Heart left ventricle (tissue), 16 donors: ENCODE results near the gene PLBD1. TPM values are rescaled to one million over a fixed set of nuclear protein-coding genes. Genes with fewer than 3 reads are reported as not detected.

Experiments
- ATAC-seq, 4 donors: fragments of 200-7000 bp; cut with Tn5 transposase; one replicate each; pipeline ENCODE4 v1.9.1; 2020 to 2022; ENCODE audit warnings: moderate library complexity in 4 of 4, mild to moderate bottlenecking in 3 of 4, moderate number of reproducible peaks in 1 of 4
- DNase-seq, 5 donors: peaks; one replicate each; pipeline ENCODE4 v3.0.0-alpha.2; 2020
- H3K27ac ChIP-seq, 12 donors: fragments of 200-600 bp; sonication (generic) in 4 of 12; one replicate each; pipeline versions ENCODE4 v1.5.0 to v1.8.0; 2016 to 2022; ENCODE audit warnings: mild to moderate bottlenecking in 2 of 12
- H3K27me3 ChIP-seq, 9 donors: fragments of 200-600 bp; sonication (generic) in 2 of 9; one replicate each; pipeline versions ENCODE4 v1.5.1 to v1.8.0; 2016 to 2022; ENCODE audit warnings: mild to moderate bottlenecking in 3 of 9
- H3K36me3 ChIP-seq, 9 donors: fragments of 200-600 bp; sonication (generic) in 2 of 9; one replicate each; pipeline versions ENCODE4 v1.5.0 to v1.8.0; 2018 to 2022; ENCODE audit warnings: mild to moderate bottlenecking in 2 of 9
- H3K4me1 ChIP-seq, 12 donors: fragments of 200-600 bp; sonication (generic) in 4 of 12; one replicate each; pipeline versions ENCODE4 v1.5.0 to v1.8.0; 2016 to 2022; ENCODE audit warnings: mild to moderate bottlenecking in 3 of 12
- H3K4me3 ChIP-seq, 12 donors: fragments of 200-600 bp; sonication (generic) in 4 of 12; one replicate each; pipeline versions ENCODE4 v1.5.0 to v1.8.0; 2017 to 2022; ENCODE audit warnings: mild to moderate bottlenecking in 9 of 12, moderate library complexity in 4 of 12
- H3K9me3 ChIP-seq, 12 donors: fragments of 200-600 bp; sonication (generic) in 4 of 12; one replicate each; pipeline versions ENCODE4 v1.5.0 to v1.8.0; 2016 to 2022; ENCODE audit warnings: mild to moderate bottlenecking in 1 of 12
- POLR2A ChIP-seq, 2 donors: fragments of 450-650 bp; IDR thresholded peaks; one replicate each; pipeline ENCODE4 v1.6.1; 2017; ENCODE audit warnings: antibody characterized with exemption in 2 of 2, mild to moderate bottlenecking in 2 of 2, moderate library complexity in 2 of 2
- WGBS, 4 donors: extraction: QIAGEN DNeasy Blood & Tissue Kit in 2 of 4; methylation state at CpG; one replicate each; pipeline versions ENCODE4 v1.1.5 to v1.1.7; 2013 to 2018; 5-methylcytosine and 5-hydroxymethylcytosine counted together
- intact Hi-C, 10 donors: fragments of 100-400 bp; cut with DNase I; formaldehyde crosslinking; loops; one replicate each; pipeline versions ENCODE4 v1.11.1 to v1.14.2; 2022
- polyA plus RNA-seq, 2 donors: library from polyadenylated mRNA; stranded (reverse); fragments of 200-250 nt; gene quantifications; one replicate each; pipeline ENCODE4 v1.2.3, GENCODE V29; 2013
- total RNA-seq, 9 donors: library from RNA; depleted of rRNA in 2 of 9; stranded (reverse); fragments of >200 nt in 2 of 9; fragmentation: NEBNext Ultra II Directional in 3 of 9; extraction: Animal tissue kit (Norgen Biotek cat#: 25700) in 3 of 9; gene quantifications; one replicate each; pipeline versions ENCODE4 v1.1.0 to v1.2.4, GENCODE V29; 2016 to 2023
- TF ChIP-seq, protein P1 (sequence below), 12 donors: fragments of 200-600 bp; sonication (generic) in 4 of 12; IDR thresholded peaks; one replicate each; pipeline versions ENCODE4 v1.5.0 to v1.8.0; 2018 to 2022; ENCODE audit warnings: antibody characterized with exemption in 12 of 12, mild to moderate bottlenecking in 5 of 12
- donor health status: ischemic (EF 13 %, LVEDD 7.1; RV severe dilation, severe dysfunction).
- donor health status: healthy with polysubstance abuse.
- donor health status: DM: no; HTN: yes; CAD: no.
- donor health status: DM: no; HTN: no; CAD: no.
- donor health status: ischemic (EF 25% LVEDD 6.9; RV normal size, moderate dysfunction).
- donor health status: ischemic (EF 25% LVEDD 5.7; RV mildly dilated, moderate dysfunction).
- donor health status: healthy.
- donor health status: DM: yes; HTN: yes; CAD: no.
- donor health status: ischemic (EF 35%, LVEDD 5.7; RV mildly dilated, moderate dysfunction).
- donor health status: nonischemic (EF 11% LVEDD 7.7; RV severe dilation, severe dysfunction).
- donor health status: DM: yes; HTN: yes; CAD: no.
- donor health status: PGD.
- donor health status: ischemic (EF 29% LVEDD 5.4; RV normal size, mild dysfunction).
- donor health status: nonischemic (EF 23%, LVEDD 6.1; RV moderate dilation, normal function).

The PLBD1 gene
- total and polyA plus RNA-seq, 11 donors: 6.0 to 49.1 (median 25.0) TPM

- Histone ChIP-seq H3K9me3 (no peaks in the 10 kb centered on the region), H3K4me3 (no peak overlapping the region), H3K36me3 (peaks cover 0 to 5% (median 0%) of the 10 kb centered on the region in 9 donors), H3K27me3 (no peaks in the 10 kb centered on the region), H3K27ac (no peak overlapping the region), H3K4me1 (no peaks in the 10 kb centered on the region)
- DNase-seq: no peak
- TF ChIP-seq, protein P1, sequence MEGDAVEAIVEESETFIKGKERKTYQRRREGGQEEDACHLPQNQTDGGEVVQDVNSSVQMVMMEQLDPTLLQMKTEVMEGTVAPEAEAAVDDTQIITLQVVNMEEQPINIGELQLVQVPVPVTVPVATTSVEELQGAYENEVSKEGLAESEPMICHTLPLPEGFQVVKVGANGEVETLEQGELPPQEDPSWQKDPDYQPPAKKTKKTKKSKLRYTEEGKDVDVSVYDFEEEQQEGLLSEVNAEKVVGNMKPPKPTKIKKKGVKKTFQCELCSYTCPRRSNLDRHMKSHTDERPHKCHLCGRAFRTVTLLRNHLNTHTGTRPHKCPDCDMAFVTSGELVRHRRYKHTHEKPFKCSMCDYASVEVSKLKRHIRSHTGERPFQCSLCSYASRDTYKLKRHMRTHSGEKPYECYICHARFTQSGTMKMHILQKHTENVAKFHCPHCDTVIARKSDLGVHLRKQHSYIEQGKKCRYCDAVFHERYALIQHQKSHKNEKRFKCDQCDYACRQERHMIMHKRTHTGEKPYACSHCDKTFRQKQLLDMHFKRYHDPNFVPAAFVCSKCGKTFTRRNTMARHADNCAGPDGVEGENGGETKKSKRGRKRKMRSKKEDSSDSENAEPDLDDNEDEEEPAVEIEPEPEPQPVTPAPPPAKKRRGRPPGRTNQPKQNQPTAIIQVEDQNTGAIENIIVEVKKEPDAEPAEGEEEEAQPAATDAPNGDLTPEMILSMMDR (IDR thresholded peaks at IDR 0.05): no peak
- no peak for TF ChIP-seq POLR2A (IDR thresholded peaks at IDR 0.05)
- WGBS, 4 donors: 87 to 90% (median 88%) methylated on average over 7 of the region's 7 CpGs
- intact Hi-C loops: no loop called here
- ATAC-seq: no peak
Observed at GRCh38 chr12:14545144-14546124, 22.2 kb downstream of the PLBD1 start.

DNA sequence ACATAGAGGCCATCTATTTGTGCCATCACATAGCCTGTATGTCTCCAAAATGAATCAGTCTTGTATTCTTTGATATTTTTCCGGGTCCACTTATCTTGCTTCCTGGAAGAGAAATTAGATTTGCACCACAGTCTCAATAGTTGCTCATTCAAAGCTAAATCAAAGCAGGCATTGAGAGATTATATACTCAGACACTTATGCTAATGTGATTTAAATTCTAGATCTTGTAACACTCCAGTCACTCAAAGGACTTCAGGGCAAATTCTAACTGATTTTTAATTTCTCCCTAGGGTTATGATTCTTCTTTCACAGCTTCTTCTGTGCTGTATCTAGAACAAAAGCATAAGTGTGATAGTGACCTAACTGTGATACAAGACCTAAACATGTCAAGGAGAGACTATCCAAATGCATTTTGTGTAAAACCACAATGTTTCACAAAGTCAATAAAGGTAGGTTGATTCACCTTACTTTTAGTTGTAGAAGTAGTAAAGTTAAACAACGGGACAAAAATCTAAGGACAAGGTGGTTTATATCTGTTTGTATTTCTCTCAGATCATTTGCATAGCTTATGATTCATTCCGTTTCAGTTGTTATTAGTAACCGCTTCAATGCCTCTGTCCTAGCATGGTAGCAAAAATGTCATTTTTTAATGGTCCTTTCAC, 26.8 kb downstream of the PLBD1 start:
- ATAC-seq (no peak), DNase-seq (no peak)
- Histone ChIP-seq H3K9me3 (no peaks in the 10 kb centered on the region), H3K4me1 (no peaks in the 10 kb centered on the region), H3K36me3 (peaks cover 0 to 24% (median 2%) of the 10 kb centered on the region in 9 donors), H3K27me3 (no peaks in the 10 kb centered on the region), H3K27ac (no peak overlapping the region), H3K4me3 (no peak overlapping the region)
- intact Hi-C loops: no loop called here
- WGBS, 4 donors: 68 to 82% (median 77%) methylated on average over 4 of the region's 4 CpGs
- TF ChIP-seq POLR2A (IDR thresholded peaks at IDR 0.05): no peak
- TF ChIP-seq, protein P1 (IDR thresholded peaks at IDR 0.05): no peak

GRCh38 chr12:14537088-14537487, 30.6 kb downstream of the PLBD1 start:
- WGBS, 4 donors: 93 to 97% (median 95%) methylated on average over 5 of the region's 5 CpGs
- no peaks in the 10 kb centered on the region for H3K9me3 ChIP-seq
- ATAC-seq (no peak), DNase-seq (no peak)
- no peaks in the 10 kb centered on the region for H3K27me3 ChIP-seq
- no peaks in the 10 kb centered on the region for H3K4me1 ChIP-seq
- H3K36me3 ChIP-seq: peaks cover 0 to 50% (median 9%) of the 10 kb centered on the region in 9 donors
- intact Hi-C loops: no loop called here
- no peak for TF ChIP-seq POLR2A (IDR thresholded peaks at IDR 0.05)
- TF ChIP-seq, protein P1 (IDR thresholded peaks at IDR 0.05): no peak
- H3K4me3 ChIP-seq: no peak overlapping the region
- H3K27ac ChIP-seq: no peak overlapping the region

DNA sequence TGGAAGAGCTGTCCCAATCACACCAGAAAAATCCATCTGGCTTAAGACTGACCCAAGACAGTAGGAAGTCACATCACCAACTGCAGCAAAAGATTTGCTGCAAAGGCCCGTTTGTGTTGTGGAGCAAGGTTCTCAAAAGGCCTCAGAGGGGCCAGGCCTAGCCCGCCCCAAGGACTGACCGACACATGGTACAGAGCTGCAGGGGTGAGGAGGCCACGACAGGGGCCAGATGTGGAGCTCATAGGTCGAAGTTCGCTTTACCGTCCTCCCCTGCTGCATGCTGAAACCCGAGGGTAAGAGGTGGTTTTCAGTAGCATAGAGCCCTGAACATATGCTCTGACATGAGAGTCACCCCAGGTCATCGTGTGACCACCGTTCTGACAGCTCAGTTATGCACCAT, 35.5 kb downstream of the PLBD1 start:
- intact Hi-C loops: no loop called here
- Histone ChIP-seq H3K27ac (no peak overlapping the region), H3K4me3 (no peak overlapping the region), H3K36me3 (peaks cover 0 to 40% (median 9%) of the 10 kb centered on the region in 9 donors), H3K27me3 (no peaks in the 10 kb centered on the region), H3K4me1 (no peaks in the 10 kb centered on the region), H3K9me3 (no peaks in the 10 kb centered on the region)
- DNase-seq (no peak), ATAC-seq (no peak)
- WGBS, 4 donors: 93 to 95% (median 94%) methylated on average over 10 of the region's 10 CpGs
- TF ChIP-seq, protein P1 (IDR thresholded peaks at IDR 0.05): no peak
